ENCODE measurements around the gene GFPT1.

Gene GFPT1

DNA sequence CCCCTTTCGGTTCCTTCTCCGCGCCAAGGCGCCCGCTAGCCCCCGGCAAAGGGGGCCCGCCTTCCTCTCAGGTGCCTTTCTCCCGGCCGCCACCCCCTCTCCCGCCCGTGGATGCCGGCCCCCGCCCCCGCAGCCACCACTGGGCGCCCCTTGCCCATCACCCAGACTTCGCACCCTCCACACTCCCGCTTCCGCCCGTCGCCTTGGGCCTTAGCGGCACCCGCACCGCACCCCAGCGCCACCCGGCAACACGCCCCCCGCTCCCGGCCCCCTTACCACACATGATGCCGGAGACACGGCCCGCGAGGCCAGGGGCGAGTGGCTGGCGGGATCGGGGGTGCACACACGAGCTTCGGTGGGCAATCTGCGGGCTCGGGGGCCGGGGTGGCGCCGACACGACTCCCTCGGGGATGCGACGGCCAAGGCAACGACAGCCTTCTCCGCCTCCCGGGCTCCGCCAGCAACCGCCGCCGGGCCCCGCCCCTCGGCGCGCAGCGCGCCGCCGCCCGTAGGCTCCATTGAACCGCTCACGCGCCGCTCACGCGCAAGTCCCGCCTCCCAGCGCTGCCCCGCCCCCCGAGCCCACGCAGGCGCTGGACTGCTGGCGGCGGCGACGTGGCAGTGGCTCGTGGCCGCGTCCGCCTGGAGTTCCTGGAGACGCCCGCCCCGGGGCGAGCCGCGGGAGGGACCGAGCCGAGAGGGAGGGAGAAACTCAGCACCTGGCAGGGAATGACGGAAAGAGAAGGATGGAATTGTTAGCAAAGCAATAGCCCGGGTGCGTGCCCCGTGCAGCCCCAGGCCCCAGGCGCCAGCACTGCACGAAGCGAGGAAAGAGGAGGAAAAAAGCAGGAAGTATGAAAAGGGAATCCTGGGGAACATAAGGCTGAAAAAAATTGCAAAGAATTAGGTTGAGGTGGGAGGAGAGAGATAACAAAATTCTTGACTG lies at the start of gene GFPT1:
Gene GFPT1 (minus strand): TSS at position 439 of the 946 bp plus-strand sequence. CDS start 156 bp downstream, at position 283.
- Histone ChIP-seq H3K9me3 (ENCODE audit: control insufficient read depth, low read length) (no peaks in the 10 kb centered on the region), H3K27ac (peak within 1 kb of the TSS; percentile 37), H3K79me2 (peaks cover 5% of the 10 kb centered on the region), H3K4me1 (peaks cover 3% of the 10 kb centered on the region), H3K4me3 (ENCODE audit: low read depth, low read length) (peak within 1 kb of the TSS; percentile 93), H3K9ac (peak within 1 kb of the TSS; percentile 41), H3K27me3 (ENCODE audit: control insufficient read depth, insufficient read depth, low read length) (no peaks in the 10 kb centered on the region), H3K36me3 (ENCODE audit: control insufficient read depth, insufficient read depth, low read length) (no peaks in the 10 kb centered on the region), H3K4me2 (ENCODE audit: low read length) (peak within 1 kb of the TSS; percentile 83), H2AFZ (peak within 1 kb of the TSS; percentile 94)
- TF ChIP-seq, protein P1, sequence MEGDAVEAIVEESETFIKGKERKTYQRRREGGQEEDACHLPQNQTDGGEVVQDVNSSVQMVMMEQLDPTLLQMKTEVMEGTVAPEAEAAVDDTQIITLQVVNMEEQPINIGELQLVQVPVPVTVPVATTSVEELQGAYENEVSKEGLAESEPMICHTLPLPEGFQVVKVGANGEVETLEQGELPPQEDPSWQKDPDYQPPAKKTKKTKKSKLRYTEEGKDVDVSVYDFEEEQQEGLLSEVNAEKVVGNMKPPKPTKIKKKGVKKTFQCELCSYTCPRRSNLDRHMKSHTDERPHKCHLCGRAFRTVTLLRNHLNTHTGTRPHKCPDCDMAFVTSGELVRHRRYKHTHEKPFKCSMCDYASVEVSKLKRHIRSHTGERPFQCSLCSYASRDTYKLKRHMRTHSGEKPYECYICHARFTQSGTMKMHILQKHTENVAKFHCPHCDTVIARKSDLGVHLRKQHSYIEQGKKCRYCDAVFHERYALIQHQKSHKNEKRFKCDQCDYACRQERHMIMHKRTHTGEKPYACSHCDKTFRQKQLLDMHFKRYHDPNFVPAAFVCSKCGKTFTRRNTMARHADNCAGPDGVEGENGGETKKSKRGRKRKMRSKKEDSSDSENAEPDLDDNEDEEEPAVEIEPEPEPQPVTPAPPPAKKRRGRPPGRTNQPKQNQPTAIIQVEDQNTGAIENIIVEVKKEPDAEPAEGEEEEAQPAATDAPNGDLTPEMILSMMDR (IDR thresholded peaks at IDR 0.05): no peak

DNA sequence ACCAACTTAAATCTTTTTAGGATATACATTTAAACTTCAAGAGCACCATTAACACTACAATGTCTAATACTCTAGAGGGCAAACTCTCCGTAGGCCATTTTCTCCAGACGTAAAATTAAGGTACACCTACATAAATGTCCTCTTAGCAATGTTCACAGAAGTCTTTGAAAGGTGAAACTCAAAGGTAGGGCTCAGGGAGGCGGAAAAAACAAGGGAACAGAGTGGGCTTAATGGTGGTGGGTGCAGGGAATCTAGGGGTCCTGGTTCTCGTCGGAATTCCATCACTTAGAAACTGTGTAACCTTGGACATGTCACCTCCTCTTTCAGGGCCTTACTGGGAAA lies 49.5 kb upstream of the GFPT1 start:
- H3K9me3 ChIP-seq (ENCODE audit: control insufficient read depth, low read length): no peaks in the 10 kb centered on the region
- H3K79me2 ChIP-seq: peaks cover 29% of the 10 kb centered on the region
- no peaks in the 10 kb centered on the region for H3K27me3 ChIP-seq (ENCODE audit: control insufficient read depth, insufficient read depth, low read length)
- H3K4me2 ChIP-seq (ENCODE audit: low read length): peak overlapping the region; percentile 79
- TF ChIP-seq, protein P1 (IDR thresholded peaks at IDR 0.05): no peak
- peak overlapping the region; percentile 85 for H3K4me3 ChIP-seq (ENCODE audit: low read depth, low read length)
- H3K36me3 ChIP-seq (ENCODE audit: control insufficient read depth, insufficient read depth, low read length): no peaks in the 10 kb centered on the region
- H2AFZ ChIP-seq: peak overlapping the region; percentile 84
- peak overlapping the region; percentile 93 for H3K27ac ChIP-seq
- H3K9ac ChIP-seq: peak overlapping the region; percentile 25
- peaks cover 18% of the 10 kb centered on the region for H3K4me1 ChIP-seq

DNA sequence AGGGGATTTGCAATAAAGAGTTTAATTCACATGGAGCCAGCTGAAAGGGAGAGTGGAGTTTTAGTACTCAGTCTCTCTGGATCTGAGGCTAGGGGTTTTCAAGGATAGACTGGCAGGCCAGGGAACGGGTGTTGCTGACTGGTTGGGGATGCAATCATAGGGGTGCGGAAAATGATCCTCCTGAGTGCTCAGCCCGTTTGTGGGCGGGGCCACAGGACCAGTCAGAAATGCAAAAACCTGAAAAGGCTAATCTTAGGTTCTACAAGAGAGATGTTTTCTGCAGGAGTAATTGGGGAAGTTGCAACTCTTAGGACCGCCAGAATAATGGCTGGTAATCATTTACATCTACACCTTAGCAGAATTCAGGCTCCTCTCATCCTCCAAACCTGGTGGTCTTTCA lies 47.7 kb upstream of the GFPT1 start:
- H3K79me2 ChIP-seq: peaks cover 29% of the 10 kb centered on the region
- H3K9me3 ChIP-seq (ENCODE audit: control insufficient read depth, low read length): no peaks in the 10 kb centered on the region
- peaks cover 18% of the 10 kb centered on the region for H3K4me1 ChIP-seq
- H3K4me2 ChIP-seq (ENCODE audit: low read length): no peak overlapping the region
- no peak overlapping the region for H3K27ac ChIP-seq
- H3K27me3 ChIP-seq (ENCODE audit: control insufficient read depth, insufficient read depth, low read length): no peaks in the 10 kb centered on the region
- H3K36me3 ChIP-seq (ENCODE audit: control insufficient read depth, insufficient read depth, low read length): no peaks in the 10 kb centered on the region
- H3K4me3 ChIP-seq (ENCODE audit: low read depth, low read length): no peak overlapping the region
- no peak overlapping the region for H2AFZ ChIP-seq
- H3K9ac ChIP-seq: no peak overlapping the region
- TF ChIP-seq, protein P1 (IDR thresholded peaks at IDR 0.05): no peak

DNA sequence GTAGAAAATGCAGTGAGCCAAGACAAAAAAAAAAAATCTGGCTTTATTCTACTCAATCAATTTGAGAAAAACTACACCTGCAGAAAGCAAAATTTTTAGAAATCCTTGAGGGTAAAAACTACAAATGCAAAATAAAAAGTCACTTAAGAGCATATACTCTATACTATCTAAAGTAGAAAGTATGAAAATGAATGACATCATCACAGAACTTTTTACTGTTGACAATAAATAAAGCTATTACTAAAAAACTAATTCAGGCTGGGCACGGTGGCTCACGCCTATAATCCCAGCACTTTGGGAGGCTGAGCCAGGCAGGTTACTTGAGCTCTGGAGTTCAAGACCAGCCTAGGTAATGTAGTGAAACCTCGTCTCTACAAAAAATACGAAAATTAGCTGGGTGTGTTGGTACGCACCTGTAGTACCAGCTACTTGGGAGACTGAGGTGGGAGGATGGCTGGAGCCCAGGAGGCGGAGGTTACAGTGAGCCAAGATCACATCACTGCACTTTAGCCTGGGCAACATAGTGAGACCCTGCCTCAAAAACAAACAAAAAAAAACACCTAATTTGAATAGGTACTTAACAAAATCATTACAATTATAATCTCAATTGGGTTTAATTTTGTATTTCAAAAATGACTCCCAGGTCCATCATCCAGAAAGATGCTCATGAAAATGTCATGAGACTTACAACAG lies 42.6 kb upstream of the GFPT1 start:
- no peak overlapping the region for H3K4me2 ChIP-seq (ENCODE audit: low read length)
- TF ChIP-seq, protein P1 (IDR thresholded peaks at IDR 0.05): no peak
- peaks cover 27% of the 10 kb centered on the region for H3K79me2 ChIP-seq
- H3K36me3 ChIP-seq (ENCODE audit: control insufficient read depth, insufficient read depth, low read length): no peaks in the 10 kb centered on the region
- peaks cover under 1% of the 10 kb centered on the region for H3K4me1 ChIP-seq
- no peak overlapping the region for H3K9ac ChIP-seq
- no peak overlapping the region for H2AFZ ChIP-seq
- no peak overlapping the region for H3K4me3 ChIP-seq (ENCODE audit: low read depth, low read length)
- H3K9me3 ChIP-seq (ENCODE audit: control insufficient read depth, low read length): no peaks in the 10 kb centered on the region
- H3K27me3 ChIP-seq (ENCODE audit: control insufficient read depth, insufficient read depth, low read length): no peaks in the 10 kb centered on the region
- no peak overlapping the region for H3K27ac ChIP-seq

Data from parathyroid adenoma (tissue), 2 donors.